HG03066 (cell line): Measurements from ENCODE around the gene MGMT.

Experiments
- ATAC-seq: cut with Tn5 transposase; IDR thresholded peaks from one replicate; pipeline ENCODE4 v1.9.1; 2021; ENCODE audit warnings: low read depth; ENCODE audit not compliant: unreplicated experiment

MGMT gene

DNA sequence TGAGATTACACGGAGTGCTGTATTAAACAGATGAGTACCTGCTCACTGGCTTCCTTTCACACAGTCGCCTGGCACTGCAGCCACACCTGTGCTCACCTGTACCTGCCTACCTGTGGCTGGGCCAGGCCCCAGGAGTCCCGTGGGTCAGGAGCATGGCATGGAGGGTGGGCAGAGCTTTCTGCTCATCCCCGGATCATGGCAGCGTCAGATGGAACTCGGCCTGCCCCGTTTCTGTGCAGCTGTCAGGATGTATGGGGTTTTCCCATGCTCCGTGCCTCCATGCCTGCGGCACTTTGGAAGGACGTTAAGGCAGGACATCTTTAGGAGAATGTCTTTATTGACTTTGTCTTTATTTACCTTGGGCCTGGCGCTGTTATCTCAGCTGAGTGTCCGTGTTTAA is 112.2 kb downstream of the MGMT start:
- no peak for ATAC-seq

- no peak for ATAC-seq
Observed at GRCh38 chr10:129580010-129580409, 113.0 kb downstream of the MGMT start.

- ATAC-seq = no peak
Observed at GRCh38 chr10:129580901-129581300, 113.9 kb downstream of the MGMT start.

DNA sequence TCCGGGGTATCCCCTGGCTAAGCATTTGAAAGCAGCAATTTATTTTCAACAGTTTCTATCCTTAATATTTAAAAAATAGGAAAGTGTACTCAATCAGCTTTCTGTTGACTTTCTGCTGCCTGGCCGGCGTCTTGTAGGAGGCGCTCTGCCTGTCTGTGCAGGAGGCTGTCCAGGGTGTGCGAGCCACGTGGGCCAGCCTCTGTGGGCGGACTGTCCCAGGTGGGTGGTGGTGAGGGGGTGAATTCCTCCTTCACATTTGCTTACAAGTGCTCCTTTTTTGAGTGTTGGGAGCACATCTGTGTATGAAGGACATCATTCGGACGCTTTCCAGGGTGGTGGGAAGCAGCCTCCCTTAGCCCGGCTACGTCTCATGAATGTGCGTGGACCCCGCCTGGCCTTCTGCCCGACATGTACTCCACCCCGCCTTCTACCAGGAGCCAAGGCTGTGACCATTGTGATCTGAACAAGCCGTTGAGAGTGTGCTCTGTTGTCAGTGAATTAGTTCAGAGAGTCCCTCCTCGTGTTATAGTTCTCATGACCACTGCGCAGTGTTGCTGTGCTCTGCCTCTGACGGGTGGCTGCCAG is 114.9 kb downstream of the MGMT start:
- no peak for ATAC-seq

GRCh38 chr10:129583831-129584230 is 116.8 kb downstream of the MGMT start:
- ATAC-seq = no peak

- no peak for ATAC-seq
Observed at GRCh38 chr10:129586898-129587443, 119.9 kb downstream of the MGMT start.

GRCh38 chr10:129589546-129589945 is 122.5 kb downstream of the MGMT start:
- no peak for ATAC-seq

DNA sequence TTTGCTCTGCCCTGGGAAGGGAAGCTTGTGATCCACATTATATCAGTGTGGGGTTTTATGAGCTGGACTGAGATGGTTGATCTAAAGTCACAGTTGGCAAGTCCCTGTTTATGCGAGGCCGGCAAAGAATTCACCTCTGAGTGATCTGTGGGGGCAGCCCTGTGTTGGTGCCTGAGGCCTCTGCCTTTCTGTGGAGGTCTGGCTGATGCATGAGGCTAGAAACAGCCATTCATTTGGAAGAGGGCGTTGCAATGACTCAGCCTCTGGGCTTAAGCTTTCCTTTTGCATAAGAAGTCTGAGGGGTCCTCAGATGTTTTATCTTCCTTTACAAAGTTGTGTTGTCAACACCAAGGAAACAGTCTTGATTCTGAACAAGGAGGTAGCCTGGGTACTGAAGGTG is 126.9 kb downstream of the MGMT start:
- ATAC-seq = no peak

DNA sequence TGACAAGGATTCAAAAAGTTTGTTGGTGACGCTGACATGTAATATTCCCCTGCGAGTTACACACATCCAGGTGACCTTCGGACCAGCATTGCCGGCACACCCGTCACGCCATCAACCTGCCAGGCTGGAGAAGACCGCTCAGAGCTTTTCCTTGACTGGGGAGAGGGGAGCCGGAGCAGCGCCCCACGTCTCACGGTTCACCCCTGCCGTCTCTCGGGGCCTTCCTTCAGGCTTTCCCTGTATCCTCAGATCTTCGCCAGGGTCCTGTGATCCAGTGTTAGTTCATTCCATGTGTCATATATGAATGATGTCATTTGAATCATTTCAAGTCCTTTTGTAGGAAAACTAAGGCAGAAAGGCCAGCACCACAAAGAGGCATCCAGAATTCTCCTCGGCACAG is 127.8 kb downstream of the MGMT start:
- no peak for ATAC-seq

GRCh38 chr10:129598413-129598812 is 131.4 kb downstream of the MGMT start:
- ATAC-seq = no peak

GRCh38 chr10:129599160-129599559 is 132.1 kb downstream of the MGMT start:
- ATAC-seq = no peak

DNA sequence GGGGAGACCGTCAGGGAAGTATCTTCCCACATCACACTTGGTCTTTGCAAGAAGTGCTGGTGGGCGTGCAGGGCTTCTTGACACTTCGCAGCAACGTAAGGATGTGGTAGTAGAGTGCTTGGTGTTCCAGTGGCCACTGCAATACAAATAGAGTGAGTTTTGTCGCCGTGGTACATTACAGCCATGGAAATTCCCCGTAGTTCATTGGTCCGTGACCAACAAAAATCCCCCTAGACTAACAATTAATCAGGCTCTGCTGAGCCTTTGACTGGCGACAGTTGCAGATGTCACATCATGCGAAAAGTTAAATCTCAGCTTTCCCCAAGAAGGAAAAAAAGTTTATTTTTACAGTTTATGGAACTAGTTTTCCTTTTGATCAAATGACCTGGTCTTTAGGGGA is 134.7 kb downstream of the MGMT start:
- ATAC-seq = no peak

DNA sequence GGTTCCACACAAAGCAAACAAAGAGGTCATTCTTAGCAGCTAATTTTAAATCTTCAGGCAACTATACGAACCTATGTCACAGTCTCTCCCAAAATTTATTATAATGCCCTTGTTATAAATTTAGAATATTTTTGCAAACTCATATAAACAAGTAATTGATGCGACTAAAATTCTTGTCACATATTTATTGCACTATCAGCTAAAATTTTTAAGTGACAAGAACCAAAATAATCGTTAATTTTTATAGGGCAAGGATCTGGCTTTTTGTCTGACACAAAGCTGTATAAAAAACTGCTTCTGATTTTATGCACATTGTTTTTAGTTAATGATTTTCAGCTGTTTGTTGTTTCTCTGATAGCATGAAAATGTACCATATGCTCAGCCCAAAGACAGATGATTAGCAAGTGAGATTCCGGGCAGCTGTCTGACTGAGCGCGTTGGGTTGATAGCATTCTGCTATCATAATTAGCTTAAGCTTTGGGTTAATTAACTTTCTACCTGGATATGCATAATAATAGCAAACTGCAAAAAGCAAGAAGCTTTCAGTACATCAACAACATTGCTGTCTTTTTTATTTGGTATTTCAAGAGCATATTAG is 136.0 kb downstream of the MGMT start:
- ATAC-seq = no peak

- ATAC-seq = no peak
Observed at GRCh38 chr10:129604333-129605032, 137.4 kb downstream of the MGMT start.

- peak; percentile 38 for ATAC-seq
Observed at GRCh38 chr10:129605266-129605985, 138.4 kb downstream of the MGMT start.

DNA sequence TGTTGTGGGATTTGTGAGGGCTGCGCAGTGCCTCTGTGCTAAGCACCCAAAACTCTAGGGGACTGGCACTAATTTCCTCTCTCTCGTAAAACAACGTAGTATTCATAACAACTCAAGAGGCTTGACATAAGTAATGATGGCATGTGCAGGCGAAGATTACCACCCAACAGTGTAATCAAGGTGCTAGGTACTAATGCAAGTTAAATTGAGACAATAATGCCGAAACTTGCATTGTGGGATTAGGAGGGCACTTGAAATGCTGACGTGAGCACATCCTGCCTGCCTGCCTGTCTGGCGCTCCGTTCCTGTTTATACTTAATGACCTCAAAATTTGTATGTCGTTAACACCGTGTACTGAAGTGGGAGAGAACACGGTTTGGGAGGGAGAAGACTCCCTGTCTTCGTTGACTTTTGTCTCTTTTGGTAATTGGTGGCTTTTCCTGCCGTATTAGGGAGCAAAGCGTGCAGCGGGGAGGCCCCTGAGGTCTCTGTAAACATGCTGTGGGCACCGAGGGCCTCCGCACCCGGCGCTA is 139.0 kb downstream of the MGMT start:
- ATAC-seq = no peak

DNA sequence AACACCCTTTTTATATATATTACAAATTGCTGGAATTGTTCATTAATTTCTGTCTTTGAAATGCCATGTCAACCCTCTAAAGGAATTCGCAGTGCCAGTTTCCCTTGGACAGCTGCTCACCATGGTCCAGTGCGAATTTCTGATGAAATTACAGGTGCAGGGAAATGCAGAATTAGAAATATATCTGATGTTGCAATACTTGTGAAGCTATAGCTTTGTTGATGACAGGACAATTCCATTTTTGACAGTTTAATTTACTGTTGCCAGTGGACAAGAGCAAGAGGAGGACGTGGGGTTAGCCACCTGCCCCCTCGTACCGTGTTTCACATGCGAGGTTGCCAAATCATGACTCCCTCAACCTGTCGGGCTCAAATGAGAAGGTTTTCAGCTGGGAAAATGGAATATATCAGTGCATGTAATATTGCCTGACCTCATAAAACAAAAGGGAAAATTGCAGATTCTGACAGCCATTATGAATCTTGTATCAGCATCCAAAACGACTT is 140.6 kb downstream of the MGMT start:
- no peak for ATAC-seq

GRCh38 chr10:129608653-129609052 is 141.6 kb downstream of the MGMT start:
- ATAC-seq = no peak

DNA sequence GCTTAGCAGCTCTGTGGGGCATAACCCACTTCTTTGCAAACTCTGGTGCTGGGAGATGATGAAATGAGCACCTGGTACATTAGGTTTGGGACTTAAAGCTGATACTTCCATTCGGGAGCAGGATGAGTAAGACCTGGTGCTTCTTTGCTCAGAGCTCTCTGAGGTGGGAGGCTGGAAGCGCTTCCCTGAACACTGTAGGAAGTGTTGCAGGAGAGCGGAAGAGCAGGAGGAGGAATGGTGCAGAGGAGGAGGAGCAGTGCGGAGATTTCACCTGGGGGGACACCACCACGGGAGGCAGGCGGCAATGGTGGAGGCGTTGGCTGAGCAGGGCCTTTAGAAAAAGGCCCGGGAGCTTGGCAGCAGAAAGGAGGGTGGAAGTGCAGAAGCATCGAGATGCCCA is 142.5 kb downstream of the MGMT start:
- no peak for ATAC-seq

GRCh38 chr10:129612481-129613109 is 145.6 kb downstream of the MGMT start:
- ATAC-seq = no peak
